HS-27A (cell line): ENCODE results near the gene DCTN1.

Experiments
- DNase-seq: peaks from one replicate; pipeline ENCODE4 v3.0.0-alpha.2; 2012; ENCODE audit warnings: low read depth, missing footprints

DCTN1 gene

DNA sequence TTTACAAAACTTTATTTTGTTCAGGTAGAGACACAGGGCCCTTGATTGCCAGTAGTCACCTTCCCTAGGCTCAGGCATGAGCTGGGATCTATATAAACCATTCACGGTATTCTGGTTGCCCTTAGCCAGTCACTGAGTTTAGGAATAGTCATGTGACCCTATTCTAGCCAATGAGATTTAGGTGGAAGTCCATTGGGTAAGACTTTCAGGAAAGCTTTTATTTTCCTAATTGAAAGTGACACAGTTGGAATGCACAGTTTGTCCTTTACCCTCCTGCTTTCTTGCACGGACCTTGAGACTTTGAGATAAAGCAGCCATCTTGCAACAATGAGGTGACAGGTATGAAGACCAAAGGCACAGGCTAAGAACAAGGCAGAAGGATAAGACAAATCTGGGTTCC is 58.4 kb downstream of the DCTN1 start:
- no peak for DNase-seq

DNA sequence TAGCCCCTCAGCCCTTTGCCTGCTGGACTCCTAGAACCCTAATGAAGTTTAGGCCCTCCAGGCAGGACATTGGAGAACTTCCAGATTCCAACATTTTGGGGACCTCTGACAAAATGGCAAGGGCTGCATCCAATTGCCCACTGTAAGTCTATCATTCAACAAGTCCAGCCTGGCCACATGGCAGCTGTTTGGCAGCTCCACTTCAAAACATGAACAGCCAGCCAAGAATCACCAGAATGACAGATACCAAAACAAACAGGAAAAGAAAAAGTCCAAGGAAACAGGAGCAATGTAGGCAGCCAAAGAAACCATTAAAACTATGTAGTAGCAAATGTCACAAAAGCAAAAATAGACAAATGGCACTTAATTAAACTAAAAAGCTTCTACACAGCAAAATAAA is 62.4 kb downstream of the DCTN1 start:
- DNase-seq = no peak

DNA sequence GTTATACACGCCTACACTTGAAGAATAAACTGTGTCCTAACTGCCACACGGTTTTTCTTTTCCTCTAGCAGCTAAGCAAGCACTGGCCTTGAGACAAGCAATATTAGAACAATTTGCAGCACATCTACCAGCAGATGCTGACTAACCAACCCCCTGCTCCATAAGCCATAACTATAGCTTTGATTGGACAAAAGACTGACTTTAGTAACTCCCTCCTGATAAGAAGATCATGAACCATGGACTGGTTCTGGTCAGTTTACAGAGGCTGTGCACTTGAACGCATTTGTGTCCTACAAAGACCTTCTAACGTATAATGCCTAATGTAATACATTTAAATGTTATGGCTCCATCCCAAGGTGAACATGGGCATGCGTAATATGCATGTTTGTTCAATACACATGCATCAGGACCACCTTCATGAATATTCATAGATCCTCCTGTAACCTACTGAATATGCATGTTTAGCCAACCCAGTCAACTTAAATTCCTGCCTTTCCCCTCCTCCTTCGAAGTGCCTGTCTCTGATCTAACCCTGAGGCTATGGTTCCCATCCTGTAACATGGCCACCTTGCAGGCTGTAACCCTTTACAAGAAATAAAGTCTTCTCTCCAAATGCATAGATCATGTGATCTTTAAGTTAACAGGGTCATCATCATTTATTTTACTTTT is 63.4 kb downstream of the DCTN1 start:
- no peak for DNase-seq

DNA sequence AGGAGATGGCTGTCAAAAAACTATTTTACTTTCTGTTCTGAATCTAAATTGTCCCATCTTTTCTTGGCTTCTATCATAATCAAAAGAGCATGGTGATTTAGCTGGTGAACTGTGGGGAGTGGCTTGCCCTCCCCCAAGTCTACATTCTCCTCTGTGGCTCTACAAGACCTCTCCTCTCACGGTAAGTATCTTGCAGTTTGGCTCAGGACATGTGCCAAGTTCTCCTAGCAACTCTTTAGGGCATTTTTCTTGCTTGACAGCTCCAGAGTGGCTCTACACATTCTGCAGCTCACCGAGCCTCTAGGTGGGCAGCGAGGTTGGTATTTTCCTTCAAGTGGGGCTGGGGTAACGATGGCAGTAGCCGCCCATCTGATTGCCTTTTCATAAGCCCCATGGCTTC is 66.0 kb downstream of the DCTN1 start:
- DNase-seq = no peak

GRCh38 chr2:74313497-74313896 is 66.6 kb downstream of the DCTN1 start:
- DNase-seq = no peak

DNA sequence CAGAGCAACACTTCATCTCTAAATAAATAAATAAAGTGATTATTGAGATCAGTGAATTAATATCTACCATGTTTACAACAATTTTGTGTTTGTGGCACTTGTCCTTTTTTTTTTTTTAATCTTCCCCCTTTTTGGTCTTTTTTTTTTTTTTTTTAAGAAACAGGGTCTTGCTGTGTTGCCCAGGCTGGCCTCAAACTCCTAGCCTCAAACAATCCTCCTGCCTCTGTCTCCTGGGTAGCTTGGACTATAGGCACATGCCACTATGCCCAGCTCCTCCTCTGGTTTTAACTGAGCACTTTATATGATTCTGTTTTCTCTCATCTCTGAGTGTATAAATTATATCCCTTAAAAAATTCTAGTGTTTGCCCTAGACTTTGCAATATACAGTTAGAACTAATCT is 67.2 kb downstream of the DCTN1 start:
- DNase-seq = no peak
